Activated naive CD4-positive, alpha-beta T cell treated with anti-CD3 and anti-CD28 coated beads, Interleukin-2, amount 50 U/mL, for 72 hours (primary cell): ENCODE data around the gene PRKRIP1. TPM values are rescaled to one million over a fixed set of nuclear protein-coding genes. Genes with fewer than 3 reads are reported as not detected.
"Not testable (repeated sequence)": the region's sequence is repeated elsewhere in the genome, so short reads cannot be mapped to it uniquely, and the experiment has no call there.

Source experiments
- ATAC-seq, 2 donors: fragments of 150-1000 bp; cut with Tn5 transposase; 2 replicates each; pipeline ENCODE4 v1.10.0; 2021; ENCODE audit warnings: mild to moderate bottlenecking in 2 of 2, moderate library complexity in 2 of 2
- DNase-seq, 2 donors: peaks; one replicate each; pipeline ENCODE4 v3.0.0; 2021 to 2022; ENCODE audit warnings: low spot score in 2 of 2
- H3K27ac Mint-ChIP-seq, 2 donors: one replicate each; pipeline ENCODE4 v1.8.0; 2022; ENCODE audit warnings: mild to moderate bottlenecking in 2 of 2, mixed read lengths in 2 of 2
- H3K36me3 Mint-ChIP-seq, 2 donors: one replicate each; pipeline ENCODE4 v1.8.0; 2022; ENCODE audit warnings: mixed read lengths in 2 of 2
- H3K9me3 Mint-ChIP-seq, 2 donors: one replicate each; pipeline ENCODE4 v1.8.0; 2022; ENCODE audit warnings: mixed read lengths in 2 of 2
- total RNA-seq, 2 donors: library from RNA; stranded (reverse); gene quantifications; one replicate each; pipeline ENCODE4 v1.2.3, GENCODE V29; 2022

PRKRIP1 gene
- total RNA-seq, 2 donors from 2014 or later: 22.9 to 42.3 TPM

GRCh38 chr7:102460467-102460866 is 64.3 kb downstream of the PRKRIP1 start:
- H3K27ac Mint-ChIP-seq: peak overlapping the region in 1 of 2 donors; percentile 15
- DNase-seq: no peak
- no peak for ATAC-seq
- no peaks in the 10 kb centered on the region for H3K9me3 Mint-ChIP-seq
- H3K36me3 Mint-ChIP-seq: peaks cover 0 to 5% of the 10 kb centered on the region in 2 donors

DNA sequence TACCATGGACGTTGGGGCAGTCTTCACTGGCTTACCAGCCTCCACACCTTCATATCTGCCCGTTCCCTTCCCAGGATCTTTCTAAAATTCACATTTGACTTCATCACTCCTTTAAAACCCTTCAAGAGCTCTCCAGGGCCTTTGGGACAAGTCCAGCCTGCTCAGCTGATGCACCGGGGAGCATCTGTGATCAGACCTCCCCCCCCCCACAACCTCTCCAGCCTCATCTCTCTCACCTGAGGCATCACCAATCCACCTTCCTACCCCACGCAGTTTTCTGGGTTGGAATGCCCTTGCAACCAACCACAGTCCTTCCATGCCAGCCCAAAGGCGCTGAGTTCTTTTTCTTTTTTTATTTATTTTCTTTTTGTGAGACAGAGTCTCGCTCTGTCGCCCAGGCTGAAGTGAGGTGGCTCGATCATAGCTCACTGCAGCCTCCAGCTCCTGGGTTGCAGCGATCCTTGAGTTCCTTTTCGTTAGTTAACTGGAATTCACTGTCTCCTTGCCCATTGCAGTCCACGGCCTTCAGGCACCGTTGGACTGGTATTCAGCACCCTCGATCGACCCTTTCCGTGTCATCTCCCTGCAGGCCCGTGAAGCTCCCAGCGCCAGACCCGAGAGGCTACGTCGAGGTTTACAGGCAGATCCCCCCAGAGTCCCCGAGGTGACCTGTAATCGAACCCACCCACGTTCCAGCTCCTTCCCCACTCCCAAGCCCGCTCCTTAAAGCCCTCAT is 67.8 kb downstream of the PRKRIP1 start:
- peaks cover 0 to 5% of the 10 kb centered on the region in 2 donors for H3K36me3 Mint-ChIP-seq
- H3K9me3 Mint-ChIP-seq: no peaks in the 10 kb centered on the region
- ATAC-seq (no peak), DNase-seq (no peak)
- H3K27ac Mint-ChIP-seq: peak overlapping the region; percentile 91 to 94

DNA sequence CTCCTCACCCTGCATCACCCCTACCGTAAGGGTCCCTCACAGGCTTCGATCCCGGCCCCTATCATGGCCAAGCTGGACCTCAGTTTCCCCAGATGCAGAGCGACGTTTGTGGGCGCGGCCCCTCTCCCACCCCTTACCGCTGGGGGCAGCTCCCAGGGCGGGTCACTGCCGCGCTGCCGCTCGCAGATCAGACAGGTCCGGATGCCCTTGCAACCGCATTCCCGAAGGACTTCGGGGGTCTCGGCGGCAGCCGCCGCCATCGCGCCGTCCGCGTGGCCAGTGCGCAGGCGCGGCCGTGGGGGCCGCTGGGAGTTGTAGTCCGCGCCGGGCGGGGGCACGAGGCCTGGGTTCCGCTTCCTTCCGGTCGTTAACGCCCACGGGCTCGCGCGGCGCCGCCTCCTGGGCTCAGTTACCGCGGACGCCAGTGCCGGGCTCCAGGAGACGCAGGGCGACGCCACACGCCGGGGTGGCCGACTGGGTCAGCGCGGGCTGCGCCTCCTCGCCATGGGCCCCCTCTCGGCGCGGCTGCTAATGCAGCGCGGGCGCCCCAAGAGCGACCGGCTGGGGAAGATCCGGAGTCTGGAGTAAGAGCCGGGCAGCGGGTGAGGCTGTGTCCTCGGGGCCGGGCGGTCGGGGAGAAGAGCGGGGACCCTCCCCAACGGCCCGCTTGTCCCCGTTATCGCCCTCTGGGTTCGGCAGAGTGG is 68.6 kb downstream of the PRKRIP1 start, which contains the start of the genes ALKBH4 and LRWD1:
TSS of gene ALKBH4 (minus strand) at position 287 of the 704 bp plus-strand sequence. CDS start at position 260, 27 bp downstream.
TSS of gene LRWD1 (plus strand) at position 408 of the 704 bp plus-strand sequence. CDS start at position 505, 97 bp downstream.
- Mint-ChIP-seq H3K9me3 (no peaks in the 10 kb centered on the region), H3K27ac (peak within 1 kb of the TSS; percentile 91 to 94), H3K36me3 (peaks cover 0 to 5% of the 10 kb centered on the region in 2 donors)
- DNase-seq: peak; percentile 97
- peak; percentile 95 to 98 for ATAC-seq

GRCh38 chr7:102466097-102466496 is 69.9 kb downstream of the PRKRIP1 start:
- Mint-ChIP-seq H3K36me3 (peaks cover 0 to 5% of the 10 kb centered on the region in 2 donors), H3K9me3 (no peaks in the 10 kb centered on the region), H3K27ac (no peak overlapping the region)
- ATAC-seq: no peak
- no peak for DNase-seq

GRCh38 chr7:102467581-102468477 is 71.7 kb downstream of the PRKRIP1 start:
- Mint-ChIP-seq H3K27ac (no peak overlapping the region), H3K9me3 (no peaks in the 10 kb centered on the region), H3K36me3 (peaks cover 0 to 5% of the 10 kb centered on the region in 2 donors)
- no peak for ATAC-seq
- no peak for DNase-seq

GRCh38 chr7:102468478-102469350 is 72.6 kb downstream of the PRKRIP1 start:
- H3K9me3 Mint-ChIP-seq: no peaks in the 10 kb centered on the region

DNA sequence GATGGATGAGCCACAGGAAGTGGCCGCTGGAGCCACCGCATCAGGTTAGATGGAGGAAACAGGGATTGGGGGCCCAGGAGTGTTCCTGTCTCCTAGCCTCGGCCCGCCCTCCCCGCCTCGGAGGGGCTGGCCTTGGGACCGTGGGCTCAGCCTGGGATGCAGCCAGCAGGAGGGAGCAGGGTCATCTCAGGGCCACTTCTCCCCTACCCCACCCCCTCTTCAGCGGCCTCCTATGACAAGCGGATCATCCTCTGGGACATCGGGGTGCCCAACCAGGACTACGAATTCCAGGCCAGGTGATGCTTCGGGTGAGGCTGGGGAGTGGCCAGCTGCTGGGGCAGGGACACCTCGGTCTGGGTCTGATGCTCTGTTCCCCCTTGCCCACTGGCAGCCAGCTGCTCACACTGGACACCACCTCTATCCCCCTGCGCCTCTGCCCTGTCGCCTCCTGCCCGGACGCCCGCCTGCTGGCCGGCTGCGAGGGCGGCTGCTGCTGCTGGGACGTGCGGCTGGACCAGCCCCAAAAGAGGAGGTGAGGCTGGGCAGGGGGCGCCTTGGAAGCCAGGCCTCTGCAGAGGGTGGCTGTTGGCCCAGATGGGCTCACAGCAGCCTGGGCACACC is 73.3 kb downstream of the PRKRIP1 start:
- peak overlapping the region in 1 of 2 donors; percentile 68 for H3K27ac Mint-ChIP-seq
- ATAC-seq: no peak
- no peaks in the 10 kb centered on the region for H3K9me3 Mint-ChIP-seq
- peaks cover 0 to under 1% of the 10 kb centered on the region in 2 donors for H3K36me3 Mint-ChIP-seq
- peak in 1 of 2 donors; percentile 52 for DNase-seq

More at GRCh38 chr7:102468478-102469350, 72.6 kb downstream of the PRKRIP1 start:
- Mint-ChIP-seq H3K27ac (peak overlapping the region; percentile 22 to 68), H3K36me3 (peaks cover 0 to 5% of the 10 kb centered on the region in 2 donors)
- ATAC-seq (no peak), DNase-seq (peak in 1 of 2 donors; percentile 53)

GRCh38 chr7:102469972-102470825 is 74.0 kb downstream of the PRKRIP1 start:
- ATAC-seq (no peak), DNase-seq (peak in 1 of 2 donors; percentile 53)

GRCh38 chr7:102471791-102472125 is 75.6 kb downstream of the PRKRIP1 start:
- H3K9me3 Mint-ChIP-seq: no peaks in the 10 kb centered on the region
- H3K27ac Mint-ChIP-seq: peak overlapping the region; percentile 41 to 86
- no peaks in the 10 kb centered on the region for H3K36me3 Mint-ChIP-seq
- ATAC-seq: no peak
- peak in 1 of 2 donors; percentile 55 for DNase-seq

More at GRCh38 chr7:102469972-102470825, 74.0 kb downstream of the PRKRIP1 start:
- H3K27ac Mint-ChIP-seq: no peak overlapping the region
- no peaks in the 10 kb centered on the region for H3K36me3 Mint-ChIP-seq
- no peaks in the 10 kb centered on the region for H3K9me3 Mint-ChIP-seq

- ATAC-seq (no peak), DNase-seq (peak in 1 of 2 donors; percentile 54)
- Mint-ChIP-seq H3K27ac (peak overlapping the region; percentile 41 to 86), H3K9me3 (no peaks in the 10 kb centered on the region), H3K36me3 (no peaks in the 10 kb centered on the region)
Measured at GRCh38 chr7:102472126-102473041, 76.2 kb downstream of the PRKRIP1 start.

- no peak overlapping the region for H3K27ac Mint-ChIP-seq
- H3K9me3 Mint-ChIP-seq: no peaks in the 10 kb centered on the region
Measured at GRCh38 chr7:102473271-102473991, 77.3 kb downstream of the PRKRIP1 start.

DNA sequence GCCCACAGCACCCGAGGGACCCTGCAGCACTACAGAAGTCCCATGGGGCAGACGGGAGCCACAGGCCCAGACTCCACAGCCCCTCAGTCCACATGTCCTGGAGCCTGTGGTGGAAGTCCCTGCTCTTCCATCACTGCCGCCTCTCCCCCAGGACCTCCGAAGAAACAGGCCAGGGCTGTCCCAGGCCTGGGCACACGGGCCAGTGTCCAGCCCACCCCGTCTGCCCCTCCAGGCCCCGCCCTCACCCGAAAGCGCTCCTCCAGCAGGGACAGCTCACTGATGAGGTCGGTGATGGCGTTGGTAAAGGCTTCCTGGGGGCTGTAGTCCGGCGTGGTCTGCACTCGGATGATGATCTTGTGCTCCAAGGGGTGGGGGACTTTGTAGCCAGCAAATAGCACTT is 78.0 kb downstream of the PRKRIP1 start:
- not testable (repeated sequence) for H3K27ac Mint-ChIP-seq, H3K9me3 Mint-ChIP-seq, H3K36me3 Mint-ChIP-seq, ATAC-seq
- DNase-seq: peak in 1 of 2 donors; percentile 44

More at GRCh38 chr7:102473271-102473991, 77.3 kb downstream of the PRKRIP1 start:
- ATAC-seq (no peak), DNase-seq (peak in 1 of 2 donors; percentile 52)
- no peaks in the 10 kb centered on the region for H3K36me3 Mint-ChIP-seq
